Ramos (cell line): ENCODE results near the gene NPY5R.

Experiments
- in situ Hi-C: fragments of 300-500 bp; cut with MboI; formaldehyde crosslinking; loops from one replicate; pipeline ENCODE4 v1.14.3; 2022; ENCODE audit warnings: low sequenced_read_pairs; ENCODE audit not compliant: unreplicated experiment

Gene NPY5R

GRCh38 chr4:163343604-163344146 lies at the start of gene NPY5R:
Gene NPY5R, plus strand, starts transcription at chr4:163343892. Its CDS starts 6,382 bp downstream, at chr4:163350274.
- in situ Hi-C loops = no loop called here

DNA sequence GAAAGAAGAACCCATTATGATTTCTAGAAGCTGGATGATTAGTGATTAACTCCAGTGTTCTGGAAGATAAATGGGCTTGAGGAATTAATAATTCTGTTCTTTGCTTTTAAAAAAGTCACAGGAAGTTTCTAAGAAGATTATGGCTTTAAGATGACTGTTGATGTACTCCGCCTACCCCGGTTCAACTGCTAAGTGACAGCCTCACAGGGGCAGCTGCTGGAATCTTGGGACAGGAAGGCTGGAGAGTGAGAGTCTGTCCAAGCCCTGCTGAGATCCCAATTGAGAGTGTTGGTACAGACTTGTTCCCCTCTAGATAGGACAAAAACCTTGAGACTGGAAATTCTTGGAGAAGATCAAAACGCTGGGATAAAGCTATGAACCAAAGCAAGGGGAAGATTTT lies 48.6 kb upstream of the NPY5R start:
- in situ Hi-C loops = no loop called here

DNA sequence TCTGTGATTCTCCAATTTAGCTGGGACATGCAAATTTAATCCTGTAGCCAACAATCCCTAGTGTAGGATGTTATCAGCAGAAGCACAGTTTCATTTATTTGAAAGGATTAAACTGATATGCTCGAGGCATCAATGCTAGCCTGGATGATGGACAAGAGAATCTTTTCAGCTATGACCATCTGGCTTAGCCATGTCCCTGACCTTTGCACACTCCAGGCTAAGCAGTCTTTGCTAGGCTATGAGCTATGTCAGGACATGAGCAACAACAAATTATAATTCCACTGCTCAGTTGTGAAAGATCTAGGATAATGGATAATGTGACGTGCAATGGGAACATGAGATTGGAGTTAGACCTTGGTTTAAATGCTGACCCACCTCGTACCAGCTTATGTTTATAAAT lies 43.2 kb upstream of the NPY5R start:
- in situ Hi-C loops = no loop called here

DNA sequence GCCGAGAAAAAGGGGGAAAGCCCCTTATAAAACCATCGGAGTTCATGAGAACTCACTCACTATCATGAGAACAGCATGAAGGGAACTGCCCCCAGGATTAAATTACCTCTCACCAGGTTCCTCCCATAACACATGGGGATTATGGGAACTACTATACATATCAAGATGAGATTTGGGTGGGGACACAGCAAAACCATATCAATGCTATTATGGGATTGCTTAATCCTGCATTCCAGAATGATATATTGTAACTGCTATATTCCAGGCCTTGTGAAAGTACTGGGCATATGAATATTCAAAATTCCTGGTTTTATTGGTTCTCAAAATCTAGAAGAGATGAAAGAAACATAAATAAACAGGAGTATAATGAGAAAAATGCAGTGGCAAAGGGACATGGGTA lies 40.6 kb upstream of the NPY5R start:
- in situ Hi-C loops = no loop called here

DNA sequence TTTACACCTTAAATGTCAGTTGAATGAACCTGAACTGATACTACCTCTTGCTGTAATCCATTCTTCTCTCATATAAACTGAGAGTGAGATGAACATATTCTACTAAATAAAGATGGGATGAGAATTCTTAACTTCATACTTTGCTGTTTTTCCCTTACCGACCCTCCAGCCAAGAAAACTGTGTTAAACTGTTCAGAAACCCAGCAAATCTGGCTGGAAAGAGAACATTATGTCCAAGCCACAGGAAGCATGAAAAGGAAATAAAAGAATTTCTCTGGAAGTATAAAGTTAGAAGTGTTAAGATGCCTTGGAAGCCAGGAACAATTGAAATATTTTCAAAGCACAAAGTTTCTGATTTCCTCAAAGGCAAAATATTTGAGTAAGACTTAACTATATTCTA lies 34.2 kb upstream of the NPY5R start:
- in situ Hi-C loops = no loop called here

DNA sequence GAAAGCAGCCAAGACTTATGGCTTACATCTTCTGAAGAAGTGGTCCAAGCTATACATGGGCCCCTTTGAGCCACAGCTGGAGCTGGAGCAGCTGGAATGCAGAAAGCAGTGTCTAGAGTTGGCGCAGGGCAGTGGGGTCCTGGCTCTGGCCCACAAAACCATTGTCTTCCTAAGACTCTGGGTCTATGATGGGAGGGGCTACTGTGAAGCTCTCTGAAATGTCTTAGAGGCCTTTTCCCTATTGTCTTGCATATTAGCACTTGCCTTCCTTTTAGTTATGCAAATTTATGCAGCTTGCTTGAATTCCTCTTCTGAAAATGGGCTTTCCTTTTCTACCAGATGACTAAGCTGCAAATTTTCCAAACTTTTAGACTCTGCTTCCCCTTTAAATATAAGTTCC lies 26.6 kb upstream of the NPY5R start:
- in situ Hi-C loops = no loop called here

- in situ Hi-C loops = no loop called here
These were observed 12.6 kb upstream of the NPY5R start for GRCh38 chr4:163330916-163331628.

GRCh38 chr4:163331629-163332376 lies 11.9 kb upstream of the NPY5R start:
- in situ Hi-C loops = no loop called here

DNA sequence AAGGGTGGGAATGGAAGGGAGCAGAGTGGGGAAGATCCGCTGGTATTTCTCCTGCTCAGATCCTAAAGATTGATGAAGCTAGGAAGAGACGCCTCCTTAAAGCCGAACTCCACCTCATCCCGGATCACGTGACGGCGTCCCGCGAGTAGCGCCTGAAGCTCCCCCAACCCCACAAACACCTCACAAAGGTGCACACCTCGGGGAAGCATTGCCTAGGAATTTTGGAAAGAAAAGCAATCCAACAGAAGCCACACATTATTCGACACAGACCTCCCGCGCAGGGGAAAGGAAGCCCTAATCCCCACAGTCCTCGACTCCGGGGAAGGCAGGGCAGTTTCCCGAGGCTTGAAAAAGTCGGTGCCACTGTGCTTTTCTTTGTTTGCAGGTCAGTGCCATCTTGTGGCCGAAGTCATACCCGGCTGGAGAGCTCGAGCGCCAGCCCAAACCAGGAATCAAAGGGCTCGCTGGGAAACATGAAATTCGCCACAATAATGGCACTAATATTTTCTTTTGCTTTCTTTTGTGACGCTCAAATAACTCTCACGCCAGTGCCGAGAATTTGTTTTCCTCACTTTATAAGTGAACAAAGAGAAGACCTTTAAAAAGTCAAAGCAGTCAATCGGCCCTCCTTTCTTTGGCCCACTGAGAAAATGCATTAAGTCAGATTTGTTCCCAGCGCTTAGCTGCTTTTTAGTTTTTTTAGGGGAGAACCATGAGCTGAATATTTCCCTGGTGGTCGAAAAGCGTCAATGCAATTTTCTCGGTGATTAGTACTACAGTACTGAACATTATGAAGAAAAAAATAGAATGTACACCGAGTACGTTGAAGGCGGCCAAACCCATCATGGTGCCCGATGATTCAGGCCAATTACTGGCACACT lies 10.9 kb upstream of the NPY5R start, which contains the start of gene NPY1R:
TSS of gene NPY1R (minus strand) at position 71 of the 881 bp plus-strand sequence. CDS start 6,042 bp downstream, outside the sequence.
- in situ Hi-C loops = no loop called here

GRCh38 chr4:163335384-163335783 lies 8.3 kb upstream of the NPY5R start:
- in situ Hi-C loops = no loop called here

DNA sequence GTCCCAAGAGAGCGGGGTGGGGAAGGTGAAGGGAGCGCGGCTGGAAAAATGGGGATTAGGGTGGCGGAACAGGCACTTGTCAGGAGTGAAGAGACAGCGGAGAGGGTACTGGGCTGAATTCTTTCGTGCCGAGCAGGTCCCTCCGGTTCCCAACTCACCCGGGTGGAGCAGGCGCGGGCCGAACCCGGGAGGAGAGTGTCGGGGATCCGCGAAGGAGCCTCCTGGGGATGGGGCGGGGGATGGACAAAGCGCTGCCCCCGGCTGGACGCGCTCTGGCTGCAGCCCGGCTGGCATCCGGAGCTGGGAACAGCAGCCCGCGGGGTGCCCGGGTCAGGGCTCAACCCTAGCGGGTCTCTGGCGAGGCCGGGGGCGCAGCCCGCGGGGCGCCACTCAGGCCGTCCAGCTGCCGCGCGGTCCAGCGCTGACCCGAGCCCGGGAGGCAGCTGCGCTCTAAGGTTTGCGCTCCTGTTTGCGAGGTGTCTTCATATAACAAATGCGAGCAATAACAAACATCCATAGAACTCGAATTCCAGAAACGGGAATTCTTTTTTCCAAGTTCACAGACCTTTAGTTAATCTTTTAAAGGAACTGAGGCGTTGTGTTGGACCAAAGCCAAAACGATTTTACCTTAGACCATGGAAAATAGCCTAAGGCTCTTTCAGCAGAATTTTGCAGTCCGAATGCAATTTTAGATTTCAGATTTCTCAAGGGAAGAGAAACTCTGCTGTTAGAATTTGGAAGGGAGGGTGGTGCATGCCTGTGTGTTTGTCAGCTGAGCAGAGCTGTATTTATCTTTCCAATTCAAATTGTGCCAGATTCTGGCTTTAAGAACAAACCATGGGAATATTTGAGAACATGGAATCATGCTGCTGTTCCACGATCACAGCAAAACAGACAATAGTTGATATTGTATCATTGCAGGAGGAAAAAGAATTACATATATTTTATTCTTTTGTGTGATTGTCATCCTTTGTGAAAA lies 744 bp downstream of the NPY5R start:
- in situ Hi-C loops = no loop called here

DNA sequence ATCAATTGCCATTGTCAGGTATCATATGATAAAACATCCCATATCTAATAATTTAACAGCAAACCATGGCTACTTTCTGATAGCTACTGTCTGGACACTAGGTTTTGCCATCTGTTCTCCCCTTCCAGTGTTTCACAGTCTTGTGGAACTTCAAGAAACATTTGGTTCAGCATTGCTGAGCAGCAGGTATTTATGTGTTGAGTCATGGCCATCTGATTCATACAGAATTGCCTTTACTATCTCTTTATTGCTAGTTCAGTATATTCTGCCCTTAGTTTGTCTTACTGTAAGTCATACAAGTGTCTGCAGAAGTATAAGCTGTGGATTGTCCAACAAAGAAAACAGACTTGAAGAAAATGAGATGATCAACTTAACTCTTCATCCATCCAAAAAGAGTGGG lies 7.0 kb downstream of the NPY5R start:
- in situ Hi-C loops = no loop called here

GRCh38 chr4:163353054-163353453 lies 9.4 kb downstream of the NPY5R start:
- in situ Hi-C loops = no loop called here

GRCh38 chr4:163356104-163356503 lies 12.4 kb downstream of the NPY5R start:
- in situ Hi-C loops = no loop called here

DNA sequence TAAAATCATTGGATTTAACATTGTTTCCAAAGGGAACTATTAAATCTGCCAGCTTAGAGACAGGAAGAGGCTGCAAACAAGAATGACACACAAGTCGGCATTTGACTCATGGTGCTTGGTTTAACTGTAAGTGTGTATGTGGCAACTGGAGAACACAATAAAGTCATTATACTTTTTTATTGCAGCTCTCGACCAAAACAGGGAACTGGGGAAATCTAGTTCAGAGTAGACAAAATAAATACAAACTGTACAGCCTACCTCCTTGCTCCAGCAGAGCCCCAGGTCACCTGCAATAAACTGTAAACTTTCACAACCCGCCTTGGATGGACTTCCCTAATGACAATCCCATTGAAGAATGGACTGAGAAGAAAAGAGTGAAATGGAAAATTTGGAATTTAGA lies 24.0 kb downstream of the NPY5R start:
- in situ Hi-C loops = no loop called here

- in situ Hi-C loops = no loop called here
These were observed 28.3 kb downstream of the NPY5R start for GRCh38 chr4:163372029-163372428.

DNA sequence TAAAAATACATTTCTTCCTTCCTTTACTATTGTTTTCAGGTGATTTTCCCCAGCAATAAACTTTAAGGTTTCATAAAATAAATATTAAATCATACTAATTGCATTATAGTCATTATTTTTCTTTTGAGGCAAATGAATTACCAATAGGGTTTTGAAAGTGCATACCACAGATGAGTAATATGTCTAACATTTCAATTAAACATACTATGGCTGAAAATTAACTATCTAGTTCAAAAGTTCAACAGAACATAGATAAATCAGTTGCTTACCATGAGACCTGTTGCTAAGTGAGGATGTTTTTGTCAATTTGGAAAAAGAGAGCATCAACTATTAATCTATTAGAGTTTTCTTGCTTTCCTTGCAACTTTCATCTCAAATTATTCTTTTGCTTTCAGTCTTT lies 35.0 kb downstream of the NPY5R start:
- in situ Hi-C loops = no loop called here

DNA sequence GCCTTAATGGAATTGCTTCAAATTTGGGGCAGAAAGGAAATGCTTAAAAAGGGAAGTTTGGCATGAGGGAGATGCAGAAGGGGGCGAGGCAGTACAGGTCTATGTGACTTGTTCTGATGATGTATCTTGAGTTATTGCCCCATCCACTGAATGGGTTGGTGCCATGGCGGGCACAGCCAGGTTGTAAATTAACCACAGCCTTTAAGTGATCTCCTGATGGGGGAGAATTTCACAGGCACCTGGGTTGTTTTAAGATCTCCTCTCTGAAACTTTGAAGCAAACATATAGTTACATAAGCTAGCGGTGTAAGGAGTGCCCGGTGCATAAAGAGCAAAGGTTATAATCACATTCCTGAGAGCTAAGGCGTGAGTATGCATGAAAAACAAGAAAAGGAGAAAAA lies 37.0 kb downstream of the NPY5R start:
- in situ Hi-C loops = no loop called here

GRCh38 chr4:163382178-163382869 lies 38.6 kb downstream of the NPY5R start:
- in situ Hi-C loops = no loop called here
